ENCODE results near the gene LIMS1. TPM values are rescaled to one million over a fixed set of nuclear protein-coding genes. Genes with fewer than 3 reads are reported as not detected.
"Not testable (repeated sequence)": the region's sequence is repeated elsewhere in the genome, so short reads cannot be mapped to it uniquely, and the experiment has no call there.

Gene LIMS1
- total RNA-seq, 4 donors from 2014 or later: 69.4 to 175 (median 155) TPM

GRCh38 chr2:108555572-108555971 lies 21.3 kb downstream of the LIMS1 start:
- ATAC-seq (ENCODE audit: low FRiP score) (no peak), DNase-seq (ENCODE audit: low spot score) (no peak)
- no peak for TF ChIP-seq CTCF (IDR thresholded peaks at IDR 0.05)

- not testable (repeated sequence) for DNase-seq (ENCODE audit: low spot score); ATAC-seq (ENCODE audit: low FRiP score)
Measured at GRCh38 chr2:108556581-108556980, 22.3 kb downstream of the LIMS1 start.

- TF ChIP-seq CTCF (IDR thresholded peaks at IDR 0.05): no peak
- ATAC-seq (ENCODE audit: low FRiP score) (no peak), DNase-seq (ENCODE audit: low spot score) (no peak)
Measured at GRCh38 chr2:108560241-108560811, 26.1 kb downstream of the LIMS1 start.

- no peak for TF ChIP-seq CTCF (IDR thresholded peaks at IDR 0.05)
- ATAC-seq (ENCODE audit: low FRiP score): no peak
- no peak for DNase-seq (ENCODE audit: low spot score)
Measured at GRCh38 chr2:108560895-108561530, 26.7 kb downstream of the LIMS1 start.

- TF ChIP-seq CTCF (IDR thresholded peaks at IDR 0.05): no peak
- no peak for ATAC-seq (ENCODE audit: low FRiP score)
- no peak for DNase-seq (ENCODE audit: low spot score)
Measured at GRCh38 chr2:108562274-108562673, 28.0 kb downstream of the LIMS1 start.

GRCh38 chr2:108564510-108564909 lies 30.2 kb downstream of the LIMS1 start:
- ATAC-seq (ENCODE audit: low FRiP score) (no peak), DNase-seq (ENCODE audit: low spot score) (no peak)
- no peak for TF ChIP-seq CTCF (IDR thresholded peaks at IDR 0.05)

- ATAC-seq (ENCODE audit: low FRiP score): no peak
- TF ChIP-seq CTCF (IDR thresholded peaks at IDR 0.05): no peak
- DNase-seq (ENCODE audit: low spot score): no peak
Measured at GRCh38 chr2:108565778-108566375, 31.6 kb downstream of the LIMS1 start.

Measured in omental fat pad (tissue), 4 donors.